HEK293 (cell line): ENCODE data around the gene LPXN.

ENCODE experiments used
- CTCF ChIA-PET: fragments of 350-600 bp; formaldehyde crosslinking; extraction: SDS; loops from one replicate; lab custom pipeline; 2021; ENCODE audit warnings: antibody characterized with exemption; lab: Yijun Ruan, JAX
- POLR2A ChIA-PET: fragments of 300-600 bp; formaldehyde crosslinking; extraction: SDS; loops from one replicate; lab custom pipeline; 2020; ENCODE audit warnings: antibody characterized with exemption, inconsistent platforms; lab: Yijun Ruan, JAX
- H3K27ac ChIP-seq: fragments of 200-500 bp; sonication (Bioruptor generic); 2 replicates; pipeline ENCODE4 v1.5.1; 2014; ENCODE audit warnings: low read depth, low read length, control low read depth, inconsistent platforms; ENCODE audit errors: extremely low read depth
- H3K36me3 ChIP-seq, 2 experiments: fragments of 200-500 bp in 1 of 2; sonication (Bioruptor generic) in 1 of 2; 1 replicate in 1 of 2; 2 replicates in 1 of 2; pipeline ENCODE4 v1.5.1; 2014 to 2017; ENCODE audit warnings: inconsistent platforms in 2 of 2, low read length in 2 of 2; ENCODE audit not compliant: control insufficient read depth in 2 of 2, insufficient read depth in 1 of 2
- H3K4me1 ChIP-seq: fragments of 200-500 bp; sonication (Bioruptor generic); 2 replicates; pipeline ENCODE4 v1.5.1; 2014; ENCODE audit warnings: mild to moderate bottlenecking, low read length, inconsistent platforms; ENCODE audit not compliant: control insufficient read depth, insufficient read depth
- H3K4me3 ChIP-seq: 2 replicates; pipeline ENCODE4 v1.5.1; 2011; ENCODE audit warnings: low read depth, mild to moderate bottlenecking, control low read depth, low read length, moderate library complexity
- H3K9me3 ChIP-seq: fragments of 200-500 bp; sonication (Bioruptor generic); 2 replicates; pipeline ENCODE4 v1.5.1; 2014; ENCODE audit warnings: low read depth, low read length, inconsistent platforms; ENCODE audit not compliant: control insufficient read depth, insufficient read depth
- ELK4 ChIP-seq: IDR thresholded peaks from 2 replicates; pipeline ENCODE4 v1.6.1; 2011; ENCODE audit warnings: mild to moderate bottlenecking, low read depth, low read length, borderline replicate concordance
- TRIM28 ChIP-seq: IDR thresholded peaks from 2 replicates; pipeline ENCODE4 v1.6.1; 2011; ENCODE audit warnings: low read length, control low read depth, borderline replicate concordance
- YY2 ChIP-seq: fragments of 450-650 bp; formaldehyde crosslinking; IDR thresholded peaks from 2 replicates; pipeline ENCODE4 v1.5.1; 2016; ENCODE audit warnings: missing biosample characterization, missing genetic modification characterization
- ZBTB44 ChIP-seq: fragments of 450-650 bp; IDR thresholded peaks from 2 replicates; pipeline ENCODE4 v1.5.1; 2018; ENCODE audit warnings: missing biosample characterization, mild to moderate bottlenecking, missing genetic modification characterization
- ZEB2 ChIP-seq: fragments of 450-650 bp; formaldehyde crosslinking; IDR thresholded peaks from 2 replicates; pipeline ENCODE4 v1.5.1; 2016; ENCODE audit warnings: missing biosample characterization, missing genetic modification characterization
- ZNF132 ChIP-seq: fragments of 450-650 bp; formaldehyde crosslinking; IDR thresholded peaks from 2 replicates; pipeline ENCODE4 v1.5.1; 2017; ENCODE audit warnings: missing biosample characterization, missing genetic modification characterization, borderline replicate concordance
- ZNF214 ChIP-seq: fragments of 450-650 bp; formaldehyde crosslinking; IDR thresholded peaks from 2 replicates; pipeline ENCODE4 v1.5.1; 2017; ENCODE audit warnings: missing biosample characterization, mild to moderate bottlenecking, missing genetic modification characterization, borderline replicate concordance
- ZNF239 ChIP-seq: fragments of 450-650 bp; formaldehyde crosslinking; IDR thresholded peaks from 2 replicates; pipeline ENCODE4 v1.5.1; 2016; ENCODE audit warnings: missing biosample characterization, missing genetic modification characterization
- ZNF324 ChIP-seq: fragments of 450-650 bp; formaldehyde crosslinking; IDR thresholded peaks from 2 replicates; pipeline ENCODE4 v1.5.1; 2016; ENCODE audit warnings: missing biosample characterization, missing genetic modification characterization
- ZNF473 ChIP-seq: fragments of 450-650 bp; formaldehyde crosslinking; IDR thresholded peaks from 2 replicates; pipeline ENCODE4 v1.5.1; 2017; ENCODE audit warnings: missing biosample characterization, missing genetic modification characterization
- ZNF549 ChIP-seq: fragments of 450-650 bp; IDR thresholded peaks from 2 replicates; pipeline ENCODE4 v1.5.1; 2018; ENCODE audit warnings: missing biosample characterization, missing genetic modification characterization, mild to moderate bottlenecking, inconsistent platforms, moderate library complexity
- ZNF560 ChIP-seq: fragments of 450-650 bp; formaldehyde crosslinking; IDR thresholded peaks from 2 replicates; pipeline ENCODE4 v1.5.1; 2017; ENCODE audit warnings: missing biosample characterization, missing genetic modification characterization, borderline replicate concordance
- ZNF561 ChIP-seq: fragments of 450-650 bp; IDR thresholded peaks from 2 replicates; pipeline ENCODE4 v1.5.1; 2018; ENCODE audit warnings: missing biosample characterization, missing genetic modification characterization, borderline replicate concordance
- ZNF621 ChIP-seq: fragments of 450-650 bp; formaldehyde crosslinking; IDR thresholded peaks from 2 replicates; pipeline ENCODE4 v1.5.1; 2017; ENCODE audit warnings: missing biosample characterization, missing genetic modification characterization
- ZNF654 ChIP-seq: fragments of 450-650 bp; formaldehyde crosslinking; IDR thresholded peaks from 2 replicates; pipeline ENCODE4 v1.5.1; 2016; ENCODE audit warnings: low read depth, missing biosample characterization, missing genetic modification characterization
- ZNF658 ChIP-seq: fragments of 450-650 bp; formaldehyde crosslinking; IDR thresholded peaks from 2 replicates; pipeline ENCODE4; 2016; ENCODE audit warnings: missing biosample characterization, missing genetic modification characterization
- ZNF692 ChIP-seq: fragments of 450-650 bp; formaldehyde crosslinking; IDR thresholded peaks from 2 replicates; pipeline ENCODE4 v1.5.1; 2016; ENCODE audit warnings: missing biosample characterization, missing genetic modification characterization
- ZNF701 ChIP-seq: fragments of 450-650 bp; formaldehyde crosslinking; IDR thresholded peaks from 2 replicates; pipeline ENCODE4 v1.5.1; 2016; ENCODE audit warnings: missing biosample characterization, missing genetic modification characterization
- ZNF707 ChIP-seq: fragments of 450-650 bp; formaldehyde crosslinking; IDR thresholded peaks from 2 replicates; pipeline ENCODE4 v1.5.1; 2016; ENCODE audit warnings: missing biosample characterization, missing genetic modification characterization
- ZNF768 ChIP-seq: fragments of 450-650 bp; formaldehyde crosslinking; IDR thresholded peaks from 2 replicates; pipeline ENCODE4 v1.5.1; 2018; ENCODE audit warnings: missing biosample characterization, mild to moderate bottlenecking, missing genetic modification characterization
- ZNF830 ChIP-seq: fragments of 450-650 bp; IDR thresholded peaks from 2 replicates; pipeline ENCODE4 v1.5.0; 2018; ENCODE audit warnings: missing biosample characterization, missing genetic modification characterization, low read depth, mild to moderate bottlenecking, moderate library complexity
- TF ChIP-seq, protein P1 (sequence below): fragments of 450-650 bp; IDR thresholded peaks from 2 replicates; pipeline ENCODE4 v1.5.1; 2018; ENCODE audit warnings: missing biosample characterization, missing genetic modification characterization
- TF ChIP-seq, protein P2 (sequence below): fragments of 450-650 bp; formaldehyde crosslinking; IDR thresholded peaks from 2 replicates; pipeline ENCODE4 v1.5.1; 2017; ENCODE audit warnings: missing biosample characterization, missing genetic modification characterization

Gene LPXN

GRCh38 chr11:58530236-58530635, 45.4 kb downstream of the LPXN start (continued):
- TF ChIP-seq ZBTB44, result no peak
- no peak for TF ChIP-seq ZNF701 (tag by site-specific recombination)

DNA sequence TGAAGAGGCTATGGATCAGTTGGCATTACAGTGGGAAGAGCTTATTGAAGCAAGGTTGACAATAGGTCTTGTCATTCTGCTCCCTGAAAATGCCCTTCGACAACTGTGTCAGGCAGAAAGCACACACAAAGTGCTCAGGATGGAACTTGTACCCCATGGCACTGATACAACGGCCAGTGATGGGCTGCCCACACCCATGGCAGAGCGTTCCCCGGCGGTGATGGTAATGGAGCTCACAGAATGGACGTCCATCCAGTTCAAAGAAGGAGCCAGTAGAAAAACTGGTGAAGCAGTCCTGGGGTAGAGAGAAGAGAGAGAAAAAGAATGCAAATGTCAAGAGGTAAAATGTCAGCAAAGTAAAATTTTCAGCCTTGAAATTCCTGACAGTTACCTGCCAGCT, 48.2 kb downstream of the LPXN start:
- Histone ChIP-seq H3K9me3 (no peaks in the 10 kb centered on the region), H3K27ac (no peak overlapping the region), H3K4me3 (no peak overlapping the region), H3K4me1 (no peaks in the 10 kb centered on the region), H3K36me3 (peaks cover 0 to 15% of the 10 kb centered on the region in 2 experiments; a peak in 1 of 3 replicates)
- CTCF ChIA-PET, result no interaction called here
- POLR2A ChIA-PET, result no interaction called here
- TF ChIP-seq ZNF654 (tag by site-specific recombination) (no peak), ZNF473 (tag by site-specific recombination) (no peak), ZNF214 (no peak), ZNF707 (no peak), ZEB2 (tag by site-specific recombination) (no peak), ZNF561 (tag by site-specific recombination) (no peak), ELK4 (no peak), TRIM28 (no peak), ZNF324 (tag by site-specific recombination) (no peak), ZNF560 (no peak), ZNF768 (no peak), ZNF621 (tag by site-specific recombination) (no peak)
- TF ChIP-seq, protein P1, sequence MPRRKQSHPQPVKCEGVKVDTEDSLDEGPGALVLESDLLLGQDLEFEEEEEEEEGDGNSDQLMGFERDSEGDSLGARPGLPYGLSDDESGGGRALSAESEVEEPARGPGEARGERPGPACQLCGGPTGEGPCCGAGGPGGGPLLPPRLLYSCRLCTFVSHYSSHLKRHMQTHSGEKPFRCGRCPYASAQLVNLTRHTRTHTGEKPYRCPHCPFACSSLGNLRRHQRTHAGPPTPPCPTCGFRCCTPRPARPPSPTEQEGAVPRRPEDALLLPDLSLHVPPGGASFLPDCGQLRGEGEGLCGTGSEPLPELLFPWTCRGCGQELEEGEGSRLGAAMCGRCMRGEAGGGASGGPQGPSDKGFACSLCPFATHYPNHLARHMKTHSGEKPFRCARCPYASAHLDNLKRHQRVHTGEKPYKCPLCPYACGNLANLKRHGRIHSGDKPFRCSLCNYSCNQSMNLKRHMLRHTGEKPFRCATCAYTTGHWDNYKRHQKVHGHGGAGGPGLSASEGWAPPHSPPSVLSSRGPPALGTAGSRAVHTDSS (tag by site-specific recombination), result no peak

DNA sequence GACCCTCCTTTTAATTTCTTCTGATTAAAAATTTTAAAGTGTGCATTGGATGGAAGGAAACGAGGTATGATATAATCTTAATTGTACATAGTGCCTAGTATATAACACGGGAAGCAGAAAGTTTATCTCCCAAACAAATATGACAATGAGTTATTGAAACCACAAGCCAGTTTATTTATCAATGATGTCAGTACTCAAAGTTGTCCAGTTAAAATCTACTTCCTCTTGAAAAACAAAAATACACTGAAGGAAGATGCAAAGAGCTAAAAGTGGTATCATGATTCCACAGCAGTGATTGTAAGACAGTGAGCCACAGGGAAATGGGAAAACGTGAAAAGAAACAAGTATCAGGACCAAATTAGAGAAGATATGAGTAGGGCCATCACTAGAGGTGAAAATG, 48.9 kb downstream of the LPXN start:
- ChIA-PET CTCF (interaction anchor here (0.6 to 0.7 kb wide), 6 partner anchors 9 to 864 kb away, joined by 3 to 5 read pairs (median 3); partner anchors contain the start of gene BTBD18), POLR2A (no interaction called here)
- no peaks in the 10 kb centered on the region for H3K9me3 ChIP-seq
- H3K36me3 ChIP-seq, result peaks cover 0 to 15% of the 10 kb centered on the region in 2 experiments; a peak in 1 of 3 replicates
- no peak overlapping the region for H3K27ac ChIP-seq
- TF ChIP-seq ZNF658, result no peak
- TF ChIP-seq ZNF239 (tag by site-specific recombination), result no peak
- TF ChIP-seq, protein P2, sequence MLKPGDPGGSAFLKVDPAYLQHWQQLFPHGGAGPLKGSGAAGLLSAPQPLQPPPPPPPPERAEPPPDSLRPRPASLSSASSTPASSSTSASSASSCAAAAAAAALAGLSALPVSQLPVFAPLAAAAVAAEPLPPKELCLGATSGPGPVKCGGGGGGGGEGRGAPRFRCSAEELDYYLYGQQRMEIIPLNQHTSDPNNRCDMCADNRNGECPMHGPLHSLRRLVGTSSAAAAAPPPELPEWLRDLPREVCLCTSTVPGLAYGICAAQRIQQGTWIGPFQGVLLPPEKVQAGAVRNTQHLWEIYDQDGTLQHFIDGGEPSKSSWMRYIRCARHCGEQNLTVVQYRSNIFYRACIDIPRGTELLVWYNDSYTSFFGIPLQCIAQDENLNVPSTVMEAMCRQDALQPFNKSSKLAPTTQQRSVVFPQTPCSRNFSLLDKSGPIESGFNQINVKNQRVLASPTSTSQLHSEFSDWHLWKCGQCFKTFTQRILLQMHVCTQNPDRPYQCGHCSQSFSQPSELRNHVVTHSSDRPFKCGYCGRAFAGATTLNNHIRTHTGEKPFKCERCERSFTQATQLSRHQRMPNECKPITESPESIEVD (tag by site-specific recombination), result no peak
- no peak for TF ChIP-seq ZNF830
- TF ChIP-seq YY2 (tag by site-specific recombination), result no peak
- no peak for TF ChIP-seq ZNF560
- TF ChIP-seq ZNF132 (tag by site-specific recombination), result no peak
- no peak for TF ChIP-seq ZNF549 (tag by site-specific recombination)
- no peak for TF ChIP-seq ZNF692
- no peaks in the 10 kb centered on the region for H3K4me1 ChIP-seq
- no peak overlapping the region for H3K4me3 ChIP-seq
